Stimulated activated CD4-positive, alpha-beta T cell treated with anti-CD3 and anti-CD28 coated beads, Interleukin-12 subunit alpha, Interleukin-12 subunit beta, amount 100 ng/mL, for 24 hours (primary cell): Measurements from ENCODE around the gene RAMAC.
"Not testable (repeated sequence)": the region's sequence is repeated elsewhere in the genome, so short reads cannot be mapped to it uniquely, and the experiment has no call there.

Source experiments
- DNase-seq, 2 experiments: peaks; one replicate each; pipeline ENCODE4 v3.0.0-alpha.2; 2020; ENCODE audit warnings: low read depth in 2 of 2

Gene RAMAC

DNA sequence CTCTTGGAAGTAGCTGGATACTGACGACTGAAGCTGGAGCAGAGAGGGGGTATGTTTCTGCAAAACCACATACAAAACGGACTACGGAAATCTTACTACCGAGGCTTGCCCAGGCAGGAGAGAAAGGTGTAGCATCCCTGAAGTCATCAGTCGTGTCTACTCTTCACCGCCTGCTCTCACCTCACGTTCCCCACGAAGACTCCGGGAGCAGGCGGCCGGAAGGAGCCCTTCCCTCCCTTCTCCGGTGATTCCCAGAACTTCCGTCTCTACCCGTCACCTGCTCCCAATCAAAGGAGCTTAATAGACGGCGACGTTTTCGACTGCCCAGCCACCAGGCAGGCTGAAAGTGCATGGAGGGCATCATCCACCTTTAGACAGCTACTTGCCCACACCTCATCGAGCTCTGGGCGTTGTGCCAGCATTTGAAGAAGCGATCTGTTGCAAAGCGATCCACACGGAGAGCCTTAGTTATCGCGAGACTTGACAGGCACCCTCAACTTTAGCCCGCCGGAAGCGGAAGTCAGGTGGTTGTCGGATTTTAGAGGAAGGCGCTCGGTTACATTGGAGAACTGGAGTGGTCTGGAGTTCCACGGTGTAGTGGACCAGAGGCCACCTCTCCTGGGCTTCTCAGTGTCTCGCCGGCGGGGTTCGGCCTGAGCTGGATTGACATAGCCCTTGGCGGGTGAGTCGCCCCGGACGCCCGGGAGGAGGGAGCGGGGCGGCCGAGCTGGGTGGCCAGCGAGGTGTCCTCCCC, at the start of gene RAMAC:
Gene RAMAC (plus strand): TSS at position 523 of the 754 bp plus-strand sequence. CDS start 2,809 bp downstream, outside the sequence.
- peak; percentile 85 to 89 for DNase-seq

GRCh38 chr15:82936966-82937711, 48.9 kb upstream of the RAMAC start:
- no peak for DNase-seq

DNA sequence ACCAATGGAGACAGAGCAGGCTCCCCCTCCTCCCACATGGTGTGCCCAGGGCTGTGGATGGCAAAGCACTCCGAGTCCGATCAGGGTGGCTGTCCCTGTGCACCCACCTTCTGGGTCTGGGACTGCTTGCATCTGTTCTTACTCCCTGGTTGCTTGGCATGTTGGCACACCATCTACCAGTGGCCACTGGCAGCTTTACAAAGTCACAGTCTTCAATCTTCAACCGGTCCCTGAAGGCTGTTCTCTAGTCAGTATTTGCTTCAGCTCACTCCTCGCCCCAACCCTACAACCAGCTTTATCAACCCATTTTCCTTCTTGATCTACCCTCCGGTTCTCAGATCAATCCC, 48.3 kb upstream of the RAMAC start:
- no peak for DNase-seq

DNA sequence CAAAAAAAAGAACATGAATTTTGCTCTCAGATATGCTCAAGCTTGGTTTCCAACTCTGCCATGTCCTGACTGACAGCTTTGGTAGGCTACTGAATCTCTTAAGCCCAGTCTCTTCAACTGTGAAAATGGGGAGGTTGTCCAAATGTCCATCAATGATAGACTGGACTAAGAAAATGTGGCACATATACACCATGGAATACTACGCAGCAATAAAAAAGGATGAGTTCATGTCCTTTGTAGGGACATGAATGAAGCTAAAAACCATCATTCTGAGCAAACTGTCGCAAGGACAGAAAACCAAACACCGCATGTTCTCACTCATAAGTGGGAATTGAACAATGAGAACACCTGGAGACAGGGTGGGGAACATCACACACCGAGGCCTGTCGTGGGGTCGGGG, 46.3 kb upstream of the RAMAC start:
- not testable (repeated sequence) for DNase-seq

DNA sequence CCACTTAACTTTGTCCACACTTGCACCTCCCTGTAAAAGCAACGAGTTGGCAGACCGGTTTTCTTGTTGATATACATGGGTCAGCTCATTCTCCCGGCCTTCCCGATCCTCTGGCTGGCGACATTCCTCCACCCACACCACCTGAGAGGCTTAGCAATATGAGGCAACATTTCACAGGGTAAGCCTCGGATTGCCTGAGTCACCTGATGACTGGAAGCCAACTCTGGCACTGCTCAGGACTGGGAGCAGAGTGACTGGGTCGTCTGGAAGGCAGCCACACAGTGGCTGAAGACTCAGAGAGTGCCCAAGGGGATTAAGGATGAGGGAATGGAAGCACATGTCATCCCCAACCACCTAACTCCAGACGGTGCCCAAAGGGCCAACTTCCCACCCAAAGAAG, 43.3 kb upstream of the RAMAC start:
- no peak for DNase-seq

- no peak for DNase-seq
Measured at GRCh38 chr15:82943176-82943575, 42.8 kb upstream of the RAMAC start.

DNA sequence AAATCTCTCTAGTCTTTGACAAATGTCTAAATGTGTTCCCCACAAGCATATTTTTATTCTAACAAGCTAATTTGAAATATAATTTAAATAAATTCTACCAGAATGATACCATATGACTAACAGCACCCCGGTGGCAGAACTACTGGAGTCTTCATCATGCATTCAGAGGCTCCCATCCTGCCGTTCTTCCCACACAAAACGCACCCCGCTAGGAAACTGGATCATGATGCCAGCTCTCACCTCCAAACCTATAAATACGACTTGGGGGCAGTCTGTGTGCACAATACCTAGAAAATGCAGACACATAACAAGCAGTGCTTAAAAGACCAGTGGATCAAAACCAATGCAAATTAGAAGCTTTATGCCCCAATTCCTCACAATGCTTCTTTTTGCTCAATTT, 42.0 kb upstream of the RAMAC start:
- no peak for DNase-seq

GRCh38 chr15:82944821-82945220, 41.2 kb upstream of the RAMAC start:
- no peak for DNase-seq

GRCh38 chr15:82945326-82945725, 40.7 kb upstream of the RAMAC start:
- DNase-seq = no peak

GRCh38 chr15:82946155-82946701, 39.8 kb upstream of the RAMAC start:
- DNase-seq = no peak

- DNase-seq = no peak
Measured at GRCh38 chr15:82950295-82950694, 35.7 kb upstream of the RAMAC start.

DNA sequence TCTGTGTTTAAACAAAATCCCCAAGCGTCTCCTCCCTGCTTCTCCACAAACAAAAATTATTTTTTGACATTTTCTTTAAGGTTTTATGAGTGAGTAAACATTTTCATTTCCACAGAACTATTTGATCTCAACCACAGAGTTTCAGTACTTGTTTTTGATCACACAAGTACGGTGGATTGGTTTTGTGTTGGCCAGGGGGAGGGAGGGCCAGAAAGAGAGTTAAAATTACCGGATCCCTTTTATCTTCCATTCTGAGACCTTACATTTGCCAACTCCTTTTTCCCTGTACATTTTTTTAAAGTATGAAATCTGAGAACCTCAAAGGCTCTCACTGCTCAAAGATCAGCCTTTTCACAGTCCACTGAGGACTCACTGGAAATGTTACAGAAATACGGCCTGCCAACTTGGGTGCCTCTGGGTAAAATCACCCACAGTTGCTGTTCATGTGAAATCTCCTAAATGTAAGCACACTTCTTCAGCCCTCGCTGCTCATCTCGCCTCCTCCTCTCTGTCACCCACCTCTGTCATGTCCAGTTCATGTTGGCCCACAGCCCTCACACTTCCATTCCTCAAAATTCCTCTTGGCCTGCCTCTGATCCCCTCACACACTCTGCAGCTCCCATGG, 35.2 kb upstream of the RAMAC start:
- no peak for DNase-seq

GRCh38 chr15:82951472-82952157, 34.4 kb upstream of the RAMAC start:
- DNase-seq = no peak

DNA sequence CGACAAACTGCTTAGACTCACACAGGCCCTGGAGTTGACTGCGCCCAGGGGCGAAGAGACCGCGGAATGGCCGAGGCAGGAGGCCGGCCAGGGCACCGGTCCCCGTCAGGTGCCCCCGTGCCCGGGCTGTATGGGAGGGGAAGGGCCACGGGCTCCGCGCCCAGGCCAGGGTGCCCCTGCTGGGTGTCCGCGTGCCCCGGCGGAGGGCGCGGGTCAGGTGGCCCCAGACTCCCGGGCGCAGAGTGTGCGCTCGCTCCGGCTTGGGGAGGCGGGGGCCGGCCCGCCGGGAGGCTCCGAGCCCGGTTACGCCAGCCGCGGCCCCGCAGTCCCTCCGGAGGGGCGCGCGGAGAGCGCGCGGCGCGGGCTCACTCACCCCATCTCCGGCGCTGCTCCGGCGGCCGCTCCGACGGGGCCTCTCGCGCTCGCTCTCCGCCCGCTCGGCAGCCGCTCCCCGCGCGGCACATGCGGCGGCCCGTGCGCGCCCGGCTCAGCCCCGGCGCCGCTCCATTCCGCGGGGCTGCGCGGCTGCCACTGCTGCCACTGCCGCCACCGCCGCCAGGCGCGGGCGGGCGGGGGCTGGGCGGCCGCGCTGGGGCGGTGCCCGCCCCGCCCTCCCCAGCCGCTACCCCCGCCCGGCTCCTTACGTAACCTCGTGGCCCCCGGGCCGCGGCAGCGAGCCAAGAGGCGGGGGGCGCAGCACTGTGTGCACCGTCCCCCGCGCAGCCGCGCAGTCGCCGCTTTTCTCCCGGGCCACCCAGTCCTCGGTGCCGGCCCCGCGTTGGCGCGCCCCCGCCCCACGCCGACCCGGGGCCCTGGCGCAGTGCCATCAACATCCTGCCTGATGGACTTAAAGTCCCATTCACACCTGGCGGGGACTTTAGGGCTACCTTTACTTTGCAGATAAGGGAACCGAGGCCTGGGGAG, 33.6 kb upstream of the RAMAC start, which contains the start of gene HOMER2:
Gene HOMER2 (minus strand): TSS at position 563 of the 924 bp plus-strand sequence. CDS start 185 bp downstream, at position 378.
- DNase-seq = no peak

GRCh38 chr15:82958638-82959037, 27.4 kb upstream of the RAMAC start:
- no peak for DNase-seq

DNA sequence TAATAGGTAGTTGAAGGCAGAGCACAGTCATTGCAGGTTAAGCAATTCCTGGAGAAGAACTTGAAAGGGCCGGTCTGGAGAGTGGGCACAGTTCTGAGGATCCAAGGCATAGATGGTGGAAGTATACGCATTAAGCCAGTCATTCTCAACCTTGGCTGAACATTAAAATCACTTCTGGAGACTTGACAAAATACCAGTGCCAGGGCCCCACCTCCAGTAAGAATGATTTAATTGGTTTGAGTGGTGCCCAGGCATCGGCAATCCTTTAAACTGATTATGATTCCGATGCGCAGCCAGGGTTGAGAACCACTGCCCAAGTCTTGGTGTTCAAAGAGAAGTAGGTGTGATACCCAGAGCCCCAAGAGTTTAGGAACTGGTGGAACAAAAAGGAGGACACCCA, 26.6 kb upstream of the RAMAC start:
- no peak for DNase-seq

GRCh38 chr15:82960766-82961165, 25.2 kb upstream of the RAMAC start:
- DNase-seq = no peak

DNA sequence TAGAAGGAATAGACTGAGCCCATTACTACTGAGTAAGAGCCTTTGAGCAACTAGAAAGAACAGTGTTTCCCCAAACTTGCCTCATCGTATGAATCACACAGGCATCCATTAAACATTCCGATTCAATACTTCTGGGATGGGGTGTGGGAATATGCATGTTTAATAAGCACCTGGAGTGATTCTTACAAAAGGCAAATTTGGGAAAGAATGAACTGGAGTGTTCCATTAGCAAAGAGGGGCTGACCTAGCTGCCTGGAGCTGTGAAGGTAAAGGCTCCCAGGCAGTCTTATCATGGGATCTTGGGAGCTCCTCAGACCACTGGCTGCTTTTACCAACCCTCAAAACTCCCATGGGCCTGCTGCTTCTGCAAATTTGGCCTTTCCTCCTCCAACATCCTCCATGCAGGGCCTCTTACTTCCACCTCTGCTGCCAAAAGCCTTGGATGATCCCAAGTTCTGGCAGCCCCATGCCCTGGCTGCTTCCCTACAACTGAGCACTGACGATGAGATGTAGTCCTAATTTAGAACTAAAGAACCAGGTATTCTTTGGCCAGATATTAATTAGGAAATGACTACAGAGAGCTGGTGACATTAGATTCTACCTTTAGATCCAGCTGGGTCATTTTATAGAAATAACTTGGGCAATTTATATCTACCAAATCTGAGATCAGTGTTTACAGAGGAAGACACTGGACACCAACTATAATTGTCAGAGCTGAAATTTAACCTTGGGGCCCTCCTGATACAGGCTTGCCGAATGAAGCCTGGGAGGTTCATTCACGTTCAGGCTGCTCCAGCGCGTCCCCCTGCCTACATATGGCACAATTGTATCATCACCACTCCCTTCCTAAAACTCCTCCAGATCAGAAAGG, 22.3 kb upstream of the RAMAC start:
- no peak for DNase-seq

DNA sequence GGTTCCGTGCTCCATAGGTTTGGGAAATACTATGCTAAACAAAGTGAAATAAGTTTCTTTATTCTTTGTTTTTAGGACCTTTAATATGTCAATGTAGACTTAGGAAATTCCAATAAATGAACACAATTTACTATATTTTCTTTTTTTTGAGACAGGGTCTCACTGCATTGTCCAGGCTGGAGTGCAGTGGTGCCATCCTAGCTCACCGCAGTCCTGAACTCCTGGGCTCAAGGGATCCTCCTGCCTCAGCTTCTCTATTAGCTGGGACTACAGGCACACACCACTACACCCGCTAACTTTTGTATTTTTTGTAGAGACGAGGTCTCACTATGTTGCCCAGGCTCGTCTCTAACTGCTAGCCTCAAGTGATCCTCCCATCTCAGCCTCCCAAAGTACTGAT, 21.1 kb upstream of the RAMAC start:
- no peak for DNase-seq

- DNase-seq = no peak
Measured at GRCh38 chr15:82966671-82967071, 19.3 kb upstream of the RAMAC start.
